NT2/D1 (cell line): Measurements from ENCODE around the gene MED13.

Experiments used
- DNase-seq: peaks from one replicate; pipeline ENCODE4 v3.0.0-alpha.2; 2011; ENCODE audit warnings: low read depth, low spot score
- H3K27me3 ChIP-seq: 2 replicates; pipeline ENCODE4 v1.6.0; 2011; ENCODE audit warnings: mild to moderate bottlenecking; ENCODE audit not compliant: insufficient read length, insufficient read depth
- H3K36me3 ChIP-seq: 2 replicates; pipeline ENCODE4 v1.6.1; 2011; ENCODE audit warnings: mild to moderate bottlenecking, low read length, mixed read lengths; ENCODE audit not compliant: insufficient read depth, insufficient read length
- H3K4me1 ChIP-seq: 2 replicates; pipeline ENCODE4 v1.5.1; 2011; ENCODE audit not compliant: insufficient read depth, insufficient read length
- H3K4me3 ChIP-seq: 2 replicates; pipeline ENCODE4 v1.5.1; 2011; ENCODE audit warnings: low read depth; ENCODE audit not compliant: insufficient read length
- H3K9ac ChIP-seq: 2 replicates; pipeline ENCODE4 v1.6.0; 2011; ENCODE audit warnings: low read depth; ENCODE audit not compliant: insufficient read length
- H3K9me3 ChIP-seq: 2 replicates; pipeline ENCODE4 v1.5.1; 2011; ENCODE audit warnings: mild to moderate bottlenecking, low read length; ENCODE audit not compliant: insufficient read depth
- SUZ12 ChIP-seq: IDR thresholded peaks from 2 replicates; pipeline ENCODE4 v1.6.1; 2011; ENCODE audit not compliant: insufficient read length, insufficient read depth; ENCODE audit errors: extremely low read depth
- YY1 ChIP-seq: IDR thresholded peaks from 2 replicates; pipeline ENCODE4 v1.6.1; 2011; ENCODE audit not compliant: insufficient read length, insufficient read depth
- ZNF274 ChIP-seq: IDR thresholded peaks from 2 replicates; pipeline ENCODE4 v1.6.1; 2011; ENCODE audit warnings: mild to moderate bottlenecking, low read depth, low read length

MED13 gene, protein sequence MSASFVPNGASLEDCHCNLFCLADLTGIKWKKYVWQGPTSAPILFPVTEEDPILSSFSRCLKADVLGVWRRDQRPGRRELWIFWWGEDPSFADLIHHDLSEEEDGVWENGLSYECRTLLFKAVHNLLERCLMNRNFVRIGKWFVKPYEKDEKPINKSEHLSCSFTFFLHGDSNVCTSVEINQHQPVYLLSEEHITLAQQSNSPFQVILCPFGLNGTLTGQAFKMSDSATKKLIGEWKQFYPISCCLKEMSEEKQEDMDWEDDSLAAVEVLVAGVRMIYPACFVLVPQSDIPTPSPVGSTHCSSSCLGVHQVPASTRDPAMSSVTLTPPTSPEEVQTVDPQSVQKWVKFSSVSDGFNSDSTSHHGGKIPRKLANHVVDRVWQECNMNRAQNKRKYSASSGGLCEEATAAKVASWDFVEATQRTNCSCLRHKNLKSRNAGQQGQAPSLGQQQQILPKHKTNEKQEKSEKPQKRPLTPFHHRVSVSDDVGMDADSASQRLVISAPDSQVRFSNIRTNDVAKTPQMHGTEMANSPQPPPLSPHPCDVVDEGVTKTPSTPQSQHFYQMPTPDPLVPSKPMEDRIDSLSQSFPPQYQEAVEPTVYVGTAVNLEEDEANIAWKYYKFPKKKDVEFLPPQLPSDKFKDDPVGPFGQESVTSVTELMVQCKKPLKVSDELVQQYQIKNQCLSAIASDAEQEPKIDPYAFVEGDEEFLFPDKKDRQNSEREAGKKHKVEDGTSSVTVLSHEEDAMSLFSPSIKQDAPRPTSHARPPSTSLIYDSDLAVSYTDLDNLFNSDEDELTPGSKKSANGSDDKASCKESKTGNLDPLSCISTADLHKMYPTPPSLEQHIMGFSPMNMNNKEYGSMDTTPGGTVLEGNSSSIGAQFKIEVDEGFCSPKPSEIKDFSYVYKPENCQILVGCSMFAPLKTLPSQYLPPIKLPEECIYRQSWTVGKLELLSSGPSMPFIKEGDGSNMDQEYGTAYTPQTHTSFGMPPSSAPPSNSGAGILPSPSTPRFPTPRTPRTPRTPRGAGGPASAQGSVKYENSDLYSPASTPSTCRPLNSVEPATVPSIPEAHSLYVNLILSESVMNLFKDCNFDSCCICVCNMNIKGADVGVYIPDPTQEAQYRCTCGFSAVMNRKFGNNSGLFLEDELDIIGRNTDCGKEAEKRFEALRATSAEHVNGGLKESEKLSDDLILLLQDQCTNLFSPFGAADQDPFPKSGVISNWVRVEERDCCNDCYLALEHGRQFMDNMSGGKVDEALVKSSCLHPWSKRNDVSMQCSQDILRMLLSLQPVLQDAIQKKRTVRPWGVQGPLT (N-terminal part only)

DNA sequence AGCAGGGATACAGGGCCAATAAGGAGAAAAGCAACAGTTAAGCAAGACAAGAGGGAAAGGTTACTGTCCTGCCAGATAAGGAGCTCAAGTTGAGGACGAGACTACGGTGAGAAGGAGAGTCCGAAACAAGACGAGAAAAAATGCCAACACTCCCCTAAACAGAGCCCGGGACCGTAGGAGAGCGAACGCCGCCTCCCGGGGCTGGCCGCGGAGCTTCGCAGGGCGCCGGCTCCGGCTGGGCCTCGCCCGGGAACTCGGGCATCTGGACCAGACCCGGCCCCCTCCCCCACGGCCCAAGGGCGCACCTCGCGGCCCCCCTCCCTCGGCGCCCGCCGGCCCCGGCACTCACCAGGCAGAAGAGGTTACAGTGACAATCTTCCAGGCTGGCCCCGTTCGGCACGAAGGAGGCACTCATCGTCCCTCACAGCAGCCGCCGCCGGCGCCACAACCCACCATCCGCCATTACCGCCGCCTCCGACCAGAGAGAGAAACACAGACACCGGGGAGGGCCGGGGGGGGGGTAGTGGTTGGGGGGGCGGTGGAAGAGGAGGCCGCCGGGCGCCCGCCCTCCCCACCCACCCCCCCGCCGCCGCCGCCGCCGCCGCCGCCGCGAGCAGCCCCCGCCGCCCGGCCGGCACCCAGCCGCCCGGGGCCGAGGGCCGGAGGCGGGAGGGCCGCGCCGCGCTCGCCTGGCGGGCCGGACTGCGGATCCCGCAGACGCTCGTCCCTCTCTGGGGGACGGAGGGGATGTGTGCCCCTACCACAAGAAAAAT lies at the start of gene MED13:
Gene MED13 (minus strand): TSS at position 488 of the 773 bp plus-strand sequence. CDS start 73 bp downstream, at position 415.
- Histone ChIP-seq H3K27me3 (peaks cover 6% of the 10 kb centered on the region), H3K9ac (peak within 1 kb of the TSS; percentile 99), H3K36me3 (peaks cover 37% of the 10 kb centered on the region), H3K4me1 (no peaks in the 10 kb centered on the region), H3K9me3 (no peaks in the 10 kb centered on the region), H3K4me3 (peak within 1 kb of the TSS; percentile 93)
- no peak for DNase-seq
- TF ChIP-seq ZNF274 (no peak), YY1 (no peak), SUZ12 (no peak)

DNA sequence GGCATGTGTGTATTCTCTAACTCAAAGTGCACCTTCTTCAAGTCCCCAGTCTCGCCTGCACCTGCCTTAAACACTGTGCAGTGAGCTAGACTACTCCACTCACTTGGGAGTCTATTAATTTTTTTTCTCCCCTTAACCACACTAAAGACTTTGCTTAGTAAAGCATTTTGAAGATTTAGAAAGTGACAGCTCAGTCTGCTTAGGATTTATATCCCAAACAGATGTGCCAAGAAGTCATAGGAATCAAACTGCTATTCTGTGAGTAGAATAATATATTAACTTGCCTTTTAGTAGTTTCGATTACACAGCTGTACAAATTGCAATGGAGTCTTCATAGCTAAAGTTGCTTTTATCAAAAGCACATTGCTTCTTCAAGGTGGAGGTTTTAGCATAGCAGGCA lies 47.2 kb upstream of the MED13 start:
- Histone ChIP-seq H3K4me3 (no peak overlapping the region), H3K4me1 (no peaks in the 10 kb centered on the region), H3K9ac (no peak overlapping the region), H3K9me3 (no peaks in the 10 kb centered on the region), H3K27me3 (no peaks in the 10 kb centered on the region), H3K36me3 (no peaks in the 10 kb centered on the region)
- no peak for DNase-seq
- TF ChIP-seq YY1: no peak

DNA sequence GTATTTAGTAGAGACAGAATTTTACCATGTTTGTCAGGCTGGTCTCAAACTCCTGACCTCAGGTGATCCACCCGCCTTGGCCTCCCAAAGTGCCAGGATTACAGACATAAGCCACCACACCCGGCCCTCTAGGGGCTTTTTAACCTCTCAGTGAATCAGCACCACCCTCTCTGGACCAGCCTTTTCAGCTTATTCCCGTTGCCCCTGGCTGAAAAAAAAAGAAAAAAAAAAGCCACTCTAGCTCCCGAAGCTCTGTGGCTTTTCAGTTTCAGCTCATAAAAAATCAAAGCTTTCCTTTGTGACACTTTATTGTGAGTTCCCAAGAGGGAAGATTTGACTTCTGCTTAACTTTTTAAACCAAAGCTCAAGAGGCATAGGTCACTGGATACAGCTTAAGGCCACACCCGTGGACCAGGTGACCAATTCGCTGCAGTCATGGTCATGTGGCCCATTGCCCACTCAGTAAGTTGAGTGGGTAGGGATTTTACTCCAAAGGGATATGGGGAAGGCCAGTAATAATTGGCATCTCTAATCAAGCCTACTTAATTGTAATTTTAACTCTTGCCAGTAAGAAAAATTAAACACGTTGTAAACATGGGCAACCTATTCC lies 46.6 kb upstream of the MED13 start:
- H3K9me3 ChIP-seq: no peaks in the 10 kb centered on the region
- H3K36me3 ChIP-seq: no peaks in the 10 kb centered on the region
- DNase-seq: no peak
- no peaks in the 10 kb centered on the region for H3K27me3 ChIP-seq
- no peak overlapping the region for H3K9ac ChIP-seq
- H3K4me3 ChIP-seq: no peak overlapping the region
- no peaks in the 10 kb centered on the region for H3K4me1 ChIP-seq
- TF ChIP-seq ZNF274: no peak
- TF ChIP-seq SUZ12: no peak
- TF ChIP-seq YY1: no peak

DNA sequence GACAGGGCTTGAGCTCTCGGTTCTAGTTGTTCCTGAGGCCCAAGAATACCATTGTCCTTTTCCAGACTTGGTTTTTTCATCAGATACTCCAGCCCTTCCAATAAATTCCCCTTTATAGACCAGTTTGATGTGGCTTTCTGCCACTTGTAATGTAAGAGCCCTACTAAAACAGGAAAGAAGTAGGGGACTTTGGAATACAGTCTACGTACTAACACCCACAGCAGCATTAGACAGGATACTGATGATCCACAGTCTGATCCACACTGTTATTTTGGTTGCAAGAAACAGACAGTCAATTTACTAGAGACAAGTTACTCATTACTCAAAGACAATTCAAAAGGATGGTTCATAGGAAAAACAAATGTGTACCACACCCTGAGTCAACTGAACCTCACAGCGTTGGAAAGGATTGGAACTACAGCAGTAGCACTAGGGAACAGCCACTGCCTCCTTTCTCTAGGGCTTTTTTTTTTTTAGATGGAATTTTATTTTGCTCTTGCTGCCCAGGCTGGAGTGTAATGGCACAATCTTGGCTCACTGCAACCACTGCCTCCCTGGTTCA lies 45.9 kb upstream of the MED13 start:
- no peaks in the 10 kb centered on the region for H3K4me1 ChIP-seq
- no peak overlapping the region for H3K9ac ChIP-seq
- no peak for DNase-seq
- TF ChIP-seq ZNF274 (no peak), SUZ12 (no peak), YY1 (no peak)
- H3K27me3 ChIP-seq: no peaks in the 10 kb centered on the region
- no peak overlapping the region for H3K4me3 ChIP-seq
- no peaks in the 10 kb centered on the region for H3K9me3 ChIP-seq
- no peaks in the 10 kb centered on the region for H3K36me3 ChIP-seq

DNA sequence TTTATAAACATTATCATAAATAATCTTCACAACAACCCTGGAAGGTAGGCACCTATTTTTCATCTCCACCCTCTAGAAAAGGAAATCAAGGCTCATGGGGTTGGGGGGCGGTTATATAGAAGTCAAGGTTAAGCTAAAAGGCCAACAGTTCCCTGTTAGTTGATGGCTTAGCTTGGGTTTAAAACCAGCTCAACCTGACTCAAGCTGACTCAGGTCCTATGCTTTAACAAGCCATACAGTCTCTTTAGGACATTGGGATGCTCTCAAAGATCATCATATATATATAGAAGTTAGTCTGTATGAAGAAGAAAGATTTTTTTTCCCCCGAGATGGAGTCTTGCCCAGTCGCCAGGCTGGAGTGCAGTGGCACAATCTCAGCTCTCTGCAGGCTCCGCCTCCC lies 44.8 kb upstream of the MED13 start:
- Histone ChIP-seq H3K4me1 (no peaks in the 10 kb centered on the region), H3K36me3 (no peaks in the 10 kb centered on the region), H3K9me3 (no peaks in the 10 kb centered on the region), H3K4me3 (no peak overlapping the region), H3K27me3 (no peaks in the 10 kb centered on the region), H3K9ac (no peak overlapping the region)
- DNase-seq: no peak
- TF ChIP-seq SUZ12 (no peak), ZNF274 (no peak), YY1 (no peak)

DNA sequence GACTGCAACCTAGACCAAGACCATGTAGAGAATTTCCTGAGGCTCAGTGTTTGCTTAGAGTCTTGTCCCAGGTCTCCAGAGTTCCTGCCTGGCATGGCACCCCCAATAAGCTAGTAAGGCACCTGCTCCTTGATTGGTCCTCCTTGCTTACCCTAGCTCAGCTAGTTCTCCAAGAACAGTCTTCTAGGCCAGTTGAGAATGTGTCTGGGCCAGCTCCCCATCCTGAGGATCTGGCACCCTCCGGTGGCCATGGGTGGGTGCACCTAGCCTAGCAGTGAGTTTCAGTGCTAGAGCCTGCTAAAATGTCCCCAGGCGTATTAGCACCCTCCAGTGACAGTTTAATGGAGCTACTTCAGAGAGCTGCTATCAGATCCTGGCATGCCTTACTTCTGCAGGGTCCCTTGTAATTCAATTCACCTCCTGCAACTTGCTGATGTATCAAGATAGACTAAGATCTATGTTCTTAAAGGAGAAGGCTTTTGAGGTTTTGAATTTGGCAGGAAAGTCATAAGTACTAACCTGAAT lies 44.4 kb upstream of the MED13 start:
- H3K27me3 ChIP-seq: no peaks in the 10 kb centered on the region
- no peaks in the 10 kb centered on the region for H3K4me1 ChIP-seq
- TF ChIP-seq ZNF274: no peak
- TF ChIP-seq YY1: no peak
- TF ChIP-seq SUZ12: no peak
- H3K36me3 ChIP-seq: no peaks in the 10 kb centered on the region
- no peaks in the 10 kb centered on the region for H3K9me3 ChIP-seq
- H3K4me3 ChIP-seq: no peak overlapping the region
- no peak overlapping the region for H3K9ac ChIP-seq
- DNase-seq: peak; percentile 66
